GM23338 (cell line): Measurements from ENCODE around the gene SPINT2. TPM values are rescaled to one million over a fixed set of nuclear protein-coding genes. Genes with fewer than 3 reads are reported as not detected.
"Not testable (repeated sequence)": the region's sequence is repeated elsewhere in the genome, so short reads cannot be mapped to it uniquely, and the experiment has no call there.

Experiments used
- ATAC-seq: fragments of 200-7000 bp; cut with Tn5 transposase; 3 replicates; pipeline ENCODE4 v1.9.1; 2020
- DNase-seq: peaks from one replicate; pipeline ENCODE4 v3.0.0-alpha.2; 2015; ENCODE audit warnings: low spot score
- H2AFZ ChIP-seq: fragments of 200-600 bp; sonication (generic); 2 replicates; pipeline ENCODE4 v1.8.0; 2016; ENCODE audit warnings: antibody characterized with exemption, mild to moderate bottlenecking, moderate library complexity
- H3F3A ChIP-seq: fragments of 200-600 bp; sonication (generic); replicated peaks from 2 replicates; pipeline ENCODE4 v1.8.0; 2017; ENCODE audit warnings: antibody characterized with exemption, mixed run types, low read depth
- H3K27ac ChIP-seq: fragments of 200-600 bp; sonication (generic); 2 replicates; pipeline ENCODE4 v1.6.1; 2016; ENCODE audit warnings: low read depth
- H3K27me3 ChIP-seq: fragments of 200-600 bp; sonication (generic); 2 replicates; pipeline ENCODE4 v1.8.0; 2016; ENCODE audit warnings: mild to moderate bottlenecking, mixed run types, moderate library complexity; ENCODE audit not compliant: insufficient read depth
- H3K36me3 ChIP-seq: fragments of 200-600 bp; sonication (generic); 2 replicates; pipeline ENCODE4 v1.8.0; 2016; ENCODE audit warnings: mild to moderate bottlenecking; ENCODE audit not compliant: insufficient read depth
- H3K4me1 ChIP-seq: fragments of 200-600 bp; sonication (generic); 2 replicates; pipeline ENCODE4 v1.8.0; 2016; ENCODE audit warnings: mild to moderate bottlenecking, moderate library complexity; ENCODE audit not compliant: insufficient read depth
- H3K4me2 ChIP-seq: fragments of 200-600 bp; sonication (generic); 2 replicates; pipeline ENCODE4 v1.7.1; 2017; ENCODE audit warnings: mixed run types
- H3K4me3 ChIP-seq: fragments of 200-600 bp; sonication (generic); 2 replicates; pipeline ENCODE4 v1.6.1; 2016; ENCODE audit warnings: mixed run types
- H3K79me2 ChIP-seq: fragments of 200-600 bp; sonication (generic); replicated peaks from 2 replicates; pipeline ENCODE4 v1.8.0; 2017; ENCODE audit warnings: mild to moderate bottlenecking; ENCODE audit not compliant: insufficient read depth
- H3K9me2 ChIP-seq: fragments of 200-600 bp; sonication (generic); 2 replicates; pipeline ENCODE4 v1.8.0; 2017; ENCODE audit not compliant: insufficient read depth
- H4K20me1 ChIP-seq: fragments of 200-600 bp; sonication (generic); replicated peaks from 2 replicates; pipeline ENCODE4 v1.8.0; 2017; ENCODE audit warnings: mild to moderate bottlenecking; ENCODE audit not compliant: insufficient read depth
- H3K27ac Mint-ChIP-seq: 2 replicates; pipeline ENCODE4 v1.8.0; 2020; ENCODE audit warnings: inconsistent platforms, mild to moderate bottlenecking, moderate library complexity, mixed read lengths
- H3K27me3 Mint-ChIP-seq: 3 replicates; pipeline ENCODE4 v1.8.0; 2022; ENCODE audit warnings: low read depth, mild to moderate bottlenecking, moderate library complexity, mixed read lengths, inconsistent platforms; ENCODE audit not compliant: insufficient read depth, poor library complexity
- H3K36me3 Mint-ChIP-seq: 3 replicates; pipeline ENCODE4 v1.8.0; 2021; ENCODE audit warnings: low read depth, mild to moderate bottlenecking, inconsistent platforms, moderate library complexity, mixed read lengths
- H3K4me1 Mint-ChIP-seq: 3 replicates; pipeline ENCODE4 v1.8.0; 2020; ENCODE audit warnings: mild to moderate bottlenecking, inconsistent platforms, mixed read lengths
- H3K4me3 Mint-ChIP-seq: 3 replicates; pipeline ENCODE4 v1.8.0; 2021; ENCODE audit warnings: moderate library complexity, mild to moderate bottlenecking, inconsistent platforms, mixed read lengths
- H3K9me3 Mint-ChIP-seq: 3 replicates; pipeline ENCODE4 v1.8.0; 2020; ENCODE audit warnings: moderate library complexity, mild to moderate bottlenecking, inconsistent platforms, mixed read lengths
- CREB1 ChIP-seq: fragments of 250-450 bp; sonication (Bioruptor Pico); IDR thresholded peaks from 2 replicates; pipeline ENCODE4 v1.5.0; 2020; ENCODE audit warnings: low read depth, mild to moderate bottlenecking, moderate library complexity
- EZH2 ChIP-seq: fragments of 200-600 bp; sonication (generic); IDR thresholded peaks from one replicate; pipeline ENCODE4 v1.8.0; 2017; ENCODE audit warnings: antibody characterized with exemption, mild to moderate bottlenecking, low read depth; ENCODE audit not compliant: unreplicated experiment
- EZH2phosphoT487 ChIP-seq: fragments of 200-600 bp; sonication (generic); IDR thresholded peaks from one replicate; pipeline ENCODE4 v1.8.1; 2018; ENCODE audit warnings: antibody characterized with exemption; ENCODE audit not compliant: unreplicated experiment
- JUNB ChIP-seq: IDR thresholded peaks from one replicate; pipeline ENCODE4 v1.6.1; 2016; ENCODE audit warnings: antibody characterized with exemption; ENCODE audit not compliant: unreplicated experiment
- NANOG ChIP-seq: IDR thresholded peaks from 2 replicates; pipeline ENCODE4 v1.6.1; 2016; ENCODE audit warnings: antibody characterized with exemption, borderline replicate concordance
- POLR2AphosphoS5 ChIP-seq: IDR thresholded peaks from 2 replicates; pipeline ENCODE4 v1.6.1; 2016; ENCODE audit warnings: antibody characterized with exemption, low read depth
- STAT1 ChIP-seq: IDR thresholded peaks from one replicate; pipeline ENCODE4 v1.6.1; 2016; ENCODE audit warnings: antibody characterized with exemption; ENCODE audit not compliant: unreplicated experiment
- polyA plus RNA-seq: library from polyadenylated mRNA; unstranded; fragments of >200 nt; fragmentation: Nextera tagmentation; extraction: Ambion mirVana; gene quantifications from 2 replicates; pipeline ENCODE4 v1.2.1, GENCODE V29; 2016
- total RNA-seq: library from RNA; depleted of rRNA; stranded (reverse); fragments of >200 nt; shearing (Covaris generic); gene quantifications from 2 replicates; pipeline ENCODE4 v1.2.3, GENCODE V29; 2014
- TF ChIP-seq, protein P1 (sequence below), 2 experiments: fragments of 200-600 bp in 1 of 2; sonication (generic) in 1 of 2; conservative IDR thresholded peaks; 2 replicates each; pipeline versions ENCODE4 v1.5.1 to v1.6.1; 2016 to 2017; ENCODE audit warnings: antibody characterized with exemption in 2 of 2, low read depth in 2 of 2, mild to moderate bottlenecking in 2 of 2, moderate library complexity in 1 of 2
- TF ChIP-seq, protein P2 (sequence below): fragments of 250-450 bp; sonication (Bioruptor Pico); IDR thresholded peaks from 2 replicates; pipeline ENCODE4 v1.5.0; 2020; ENCODE audit warnings: mild to moderate bottlenecking, moderate library complexity
- TF ChIP-seq, protein P3 (sequence below): IDR thresholded peaks from 2 replicates; pipeline ENCODE4 v1.6.1; 2016; ENCODE audit warnings: antibody characterized with exemption

The SPINT2 gene
- total and polyA plus RNA-seq, 2 experiments from 2014 or later, result 319 to 468 TPM

DNA sequence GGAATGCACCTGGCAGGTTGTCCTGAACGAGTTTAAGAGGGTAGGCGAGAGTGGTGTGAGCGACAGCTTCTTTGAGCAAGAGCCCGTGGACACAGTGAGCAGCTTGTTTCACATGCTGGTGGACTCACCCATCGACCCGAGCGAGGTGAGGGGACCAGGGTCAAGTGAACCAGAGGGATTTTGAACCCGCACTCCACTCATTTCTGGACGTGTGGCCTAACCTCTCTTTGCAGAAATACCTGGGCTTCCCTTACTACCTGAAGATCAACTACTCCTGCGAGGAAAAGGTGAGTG lies 72.9 kb downstream of the SPINT2 start (continued):
- TF ChIP-seq, protein P1, sequence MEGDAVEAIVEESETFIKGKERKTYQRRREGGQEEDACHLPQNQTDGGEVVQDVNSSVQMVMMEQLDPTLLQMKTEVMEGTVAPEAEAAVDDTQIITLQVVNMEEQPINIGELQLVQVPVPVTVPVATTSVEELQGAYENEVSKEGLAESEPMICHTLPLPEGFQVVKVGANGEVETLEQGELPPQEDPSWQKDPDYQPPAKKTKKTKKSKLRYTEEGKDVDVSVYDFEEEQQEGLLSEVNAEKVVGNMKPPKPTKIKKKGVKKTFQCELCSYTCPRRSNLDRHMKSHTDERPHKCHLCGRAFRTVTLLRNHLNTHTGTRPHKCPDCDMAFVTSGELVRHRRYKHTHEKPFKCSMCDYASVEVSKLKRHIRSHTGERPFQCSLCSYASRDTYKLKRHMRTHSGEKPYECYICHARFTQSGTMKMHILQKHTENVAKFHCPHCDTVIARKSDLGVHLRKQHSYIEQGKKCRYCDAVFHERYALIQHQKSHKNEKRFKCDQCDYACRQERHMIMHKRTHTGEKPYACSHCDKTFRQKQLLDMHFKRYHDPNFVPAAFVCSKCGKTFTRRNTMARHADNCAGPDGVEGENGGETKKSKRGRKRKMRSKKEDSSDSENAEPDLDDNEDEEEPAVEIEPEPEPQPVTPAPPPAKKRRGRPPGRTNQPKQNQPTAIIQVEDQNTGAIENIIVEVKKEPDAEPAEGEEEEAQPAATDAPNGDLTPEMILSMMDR (conservative IDR thresholded peaks at IDR 0.05; ENCODE audit: low read depth in 2 of 2), result no peak
- TF ChIP-seq STAT1 (no peak), EZH2phosphoT487 (no peak)

DNA sequence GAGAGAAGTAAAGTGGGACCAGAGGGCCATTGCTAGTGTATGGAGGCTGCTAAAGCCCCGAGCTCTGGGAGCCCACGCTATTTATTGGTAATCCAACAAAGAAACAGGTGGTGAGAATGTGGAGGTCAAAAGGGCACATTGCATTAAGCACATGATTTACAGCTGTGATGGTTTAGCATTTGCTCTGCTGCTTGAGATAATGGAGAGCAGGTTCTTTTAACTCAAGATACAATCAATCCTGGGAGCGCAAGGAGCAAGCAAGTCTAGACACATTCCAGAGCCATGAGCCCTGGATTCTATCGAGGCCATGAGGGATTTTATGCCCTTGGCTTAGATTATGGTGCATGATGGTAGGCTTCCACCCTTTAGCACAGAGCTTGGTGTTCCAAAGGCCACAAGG lies 74.6 kb downstream of the SPINT2 start:
- not testable (repeated sequence) for ATAC-seq, DNase-seq, H3K36me3 ChIP-seq, H4K20me1 ChIP-seq, H3F3A ChIP-seq, H3K9me3 Mint-ChIP-seq, H3K79me2 ChIP-seq, H3K27ac Mint-ChIP-seq, H3K4me3 ChIP-seq, H3K27me3 ChIP-seq, H3K36me3 Mint-ChIP-seq, H3K4me2 ChIP-seq, H2AFZ ChIP-seq, H3K9me2 ChIP-seq, H3K27ac ChIP-seq
- H3K4me3 Mint-ChIP-seq, result peak overlapping the region; percentile 40; the same call in 1 of the 3 replicates
- peaks cover 13% of the 10 kb centered on the region for H3K27me3 Mint-ChIP-seq
- peaks cover 10% of the 10 kb centered on the region for H3K4me1 ChIP-seq
- H3K4me1 Mint-ChIP-seq, result peaks cover 12% of the 10 kb centered on the region

DNA sequence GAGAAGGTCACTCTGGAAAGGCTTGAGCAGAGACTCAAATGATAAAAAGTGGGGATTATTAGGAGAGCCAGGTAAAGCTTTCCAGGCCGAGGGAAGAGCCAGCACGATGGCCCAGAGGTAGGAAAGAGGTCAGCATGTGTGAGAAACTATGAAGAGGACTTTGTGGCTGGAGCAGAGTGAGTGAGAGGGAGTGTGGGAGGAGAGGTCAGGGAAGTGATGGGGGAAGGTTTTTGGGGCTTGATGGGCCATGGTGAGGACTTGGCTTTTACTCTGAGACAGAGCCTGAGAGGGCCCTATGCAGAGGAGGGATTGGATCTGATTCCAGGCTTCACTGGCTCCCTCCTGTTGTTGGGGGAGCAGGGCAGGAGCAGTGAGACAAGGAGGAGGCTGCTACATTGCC lies 76.6 kb downstream of the SPINT2 start:
- Histone ChIP-seq H3K27me3 (no peaks in the 10 kb centered on the region), H3K9me2 (no peaks in the 10 kb centered on the region), H3K4me2 (no peak overlapping the region), H2AFZ (no peak overlapping the region), H4K20me1 (no peaks in the 10 kb centered on the region), H3K4me3 (no peak overlapping the region), H3K27ac (no peak overlapping the region), H3F3A (no peaks in the 10 kb centered on the region), H3K79me2 (no peaks in the 10 kb centered on the region), H3K36me3 (no peaks in the 10 kb centered on the region; the same call in 1 of the 2 replicates), H3K4me1 (peaks cover 10% of the 10 kb centered on the region; the same call in 1 of the 2 replicates)
- no peak for DNase-seq
- no peaks in the 10 kb centered on the region for H3K9me3 Mint-ChIP-seq
- no peak overlapping the region for H3K4me3 Mint-ChIP-seq
- H3K27ac Mint-ChIP-seq, result no peak overlapping the region
- no peaks in the 10 kb centered on the region; the same call in 2 of the 3 replicates for H3K36me3 Mint-ChIP-seq
- no peak for ATAC-seq
- H3K4me1 Mint-ChIP-seq, result peaks cover 12% of the 10 kb centered on the region
- peaks cover 13% of the 10 kb centered on the region for H3K27me3 Mint-ChIP-seq
- TF ChIP-seq, protein P2, sequence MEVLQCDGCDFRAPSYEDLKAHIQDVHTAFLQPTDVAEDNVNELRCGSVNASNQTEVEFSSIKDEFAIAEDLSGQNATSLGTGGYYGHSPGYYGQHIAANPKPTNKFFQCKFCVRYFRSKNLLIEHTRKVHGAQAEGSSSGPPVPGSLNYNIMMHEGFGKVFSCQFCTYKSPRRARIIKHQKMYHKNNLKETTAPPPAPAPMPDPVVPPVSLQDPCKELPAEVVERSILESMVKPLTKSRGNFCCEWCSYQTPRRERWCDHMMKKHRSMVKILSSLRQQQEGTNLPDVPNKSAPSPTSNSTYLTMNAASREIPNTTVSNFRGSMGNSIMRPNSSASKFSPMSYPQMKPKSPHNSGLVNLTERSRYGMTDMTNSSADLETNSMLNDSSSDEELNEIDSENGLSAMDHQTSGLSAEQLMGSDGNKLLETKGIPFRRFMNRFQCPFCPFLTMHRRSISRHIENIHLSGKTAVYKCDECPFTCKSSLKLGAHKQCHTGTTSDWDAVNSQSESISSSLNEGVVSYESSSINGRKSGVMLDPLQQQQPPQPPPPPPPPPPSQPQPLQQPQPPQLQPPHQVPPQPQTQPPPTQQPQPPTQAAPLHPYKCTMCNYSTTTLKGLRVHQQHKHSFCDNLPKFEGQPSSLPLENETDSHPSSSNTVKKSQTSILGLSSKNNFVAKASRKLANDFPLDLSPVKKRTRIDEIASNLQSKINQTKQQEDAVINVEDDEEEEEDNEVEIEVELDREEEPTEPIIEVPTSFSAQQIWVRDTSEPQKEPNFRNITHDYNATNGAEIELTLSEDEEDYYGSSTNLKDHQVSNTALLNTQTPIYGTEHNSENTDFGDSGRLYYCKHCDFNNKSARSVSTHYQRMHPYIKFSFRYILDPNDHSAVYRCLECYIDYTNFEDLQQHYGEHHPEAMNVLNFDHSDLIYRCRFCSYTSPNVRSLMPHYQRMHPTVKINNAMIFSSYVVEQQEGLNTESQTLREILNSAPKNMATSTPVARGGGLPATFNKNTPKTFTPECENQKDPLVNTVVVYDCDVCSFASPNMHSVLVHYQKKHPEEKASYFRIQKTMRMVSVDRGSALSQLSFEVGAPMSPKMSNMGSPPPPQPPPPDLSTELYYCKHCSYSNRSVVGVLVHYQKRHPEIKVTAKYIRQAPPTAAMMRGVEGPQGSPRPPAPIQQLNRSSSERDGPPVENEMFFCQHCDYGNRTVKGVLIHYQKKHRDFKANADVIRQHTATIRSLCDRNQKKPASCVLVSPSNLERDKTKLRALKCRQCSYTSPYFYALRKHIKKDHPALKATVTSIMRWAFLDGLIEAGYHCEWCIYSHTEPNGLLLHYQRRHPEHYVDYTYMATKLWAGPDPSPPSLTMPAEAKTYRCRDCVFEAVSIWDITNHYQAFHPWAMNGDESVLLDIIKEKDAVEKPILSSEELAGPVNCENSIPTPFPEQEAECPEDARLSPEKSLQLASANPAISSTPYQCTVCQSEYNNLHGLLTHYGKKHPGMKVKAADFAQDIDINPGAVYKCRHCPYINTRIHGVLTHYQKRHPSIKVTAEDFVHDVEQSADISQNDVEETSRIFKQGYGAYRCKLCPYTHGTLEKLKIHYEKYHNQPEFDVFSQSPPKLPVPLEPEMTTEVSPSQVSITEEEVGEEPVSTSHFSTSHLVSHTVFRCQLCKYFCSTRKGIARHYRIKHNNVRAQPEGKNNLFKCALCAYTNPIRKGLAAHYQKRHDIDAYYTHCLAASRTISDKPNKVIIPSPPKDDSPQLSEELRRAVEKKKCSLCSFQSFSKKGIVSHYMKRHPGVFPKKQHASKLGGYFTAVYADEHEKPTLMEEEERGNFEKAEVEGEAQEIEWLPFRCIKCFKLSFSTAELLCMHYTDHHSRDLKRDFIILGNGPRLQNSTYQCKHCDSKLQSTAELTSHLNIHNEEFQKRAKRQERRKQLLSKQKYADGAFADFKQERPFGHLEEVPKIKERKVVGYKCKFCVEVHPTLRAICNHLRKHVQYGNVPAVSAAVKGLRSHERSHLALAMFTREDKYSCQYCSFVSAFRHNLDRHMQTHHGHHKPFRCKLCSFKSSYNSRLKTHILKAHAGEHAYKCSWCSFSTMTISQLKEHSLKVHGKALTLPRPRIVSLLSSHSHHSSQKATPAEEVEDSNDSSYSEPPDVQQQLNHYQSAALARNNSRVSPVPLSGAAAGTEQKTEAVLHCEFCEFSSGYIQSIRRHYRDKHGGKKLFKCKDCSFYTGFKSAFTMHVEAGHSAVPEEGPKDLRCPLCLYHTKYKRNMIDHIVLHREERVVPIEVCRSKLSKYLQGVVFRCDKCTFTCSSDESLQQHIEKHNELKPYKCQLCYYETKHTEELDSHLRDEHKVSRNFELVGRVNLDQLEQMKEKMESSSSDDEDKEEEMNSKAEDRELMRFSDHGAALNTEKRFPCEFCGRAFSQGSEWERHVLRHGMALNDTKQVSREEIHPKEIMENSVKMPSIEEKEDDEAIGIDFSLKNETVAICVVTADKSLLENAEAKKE (CRISPR knock-in tag), result no peak
- TF ChIP-seq, protein P1 (conservative IDR thresholded peaks at IDR 0.05; ENCODE audit: low read depth in 2 of 2), result no peak
- TF ChIP-seq EZH2 (no peak), EZH2phosphoT487 (no peak), NANOG (no peak), JUNB (no peak), POLR2AphosphoS5 (no peak), CREB1 (no peak)
- TF ChIP-seq, protein P3, sequence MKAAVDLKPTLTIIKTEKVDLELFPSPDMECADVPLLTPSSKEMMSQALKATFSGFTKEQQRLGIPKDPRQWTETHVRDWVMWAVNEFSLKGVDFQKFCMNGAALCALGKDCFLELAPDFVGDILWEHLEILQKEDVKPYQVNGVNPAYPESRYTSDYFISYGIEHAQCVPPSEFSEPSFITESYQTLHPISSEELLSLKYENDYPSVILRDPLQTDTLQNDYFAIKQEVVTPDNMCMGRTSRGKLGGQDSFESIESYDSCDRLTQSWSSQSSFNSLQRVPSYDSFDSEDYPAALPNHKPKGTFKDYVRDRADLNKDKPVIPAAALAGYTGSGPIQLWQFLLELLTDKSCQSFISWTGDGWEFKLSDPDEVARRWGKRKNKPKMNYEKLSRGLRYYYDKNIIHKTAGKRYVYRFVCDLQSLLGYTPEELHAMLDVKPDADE, result no peak
